GM20000 (cell line): ENCODE results near the gene TEX264.

ENCODE experiments used
- DNase-seq: peaks from one replicate; pipeline ENCODE4 v3.0.0; 2012; ENCODE audit warnings: low spot score
- CTCF ChIP-seq: IDR thresholded peaks from 2 replicates; pipeline ENCODE4 v1.5.1; 2012; ENCODE audit warnings: mild to moderate bottlenecking, control low read depth; ENCODE audit errors: extremely low read depth, missing control alignments

The TEX264 gene

GRCh38 chr3:51670823-51671733, at the start of gene TEX264:
TEX264 (plus strand) TSS chr3:51671252; CDS start chr3:51674305, 3,053 bp downstream.
- peak; percentile 98 for DNase-seq
- TF ChIP-seq CTCF = no peak

- no peak for TF ChIP-seq CTCF
- no peak for DNase-seq
These were observed 48.6 kb upstream of the TEX264 start for GRCh38 chr3:51622413-51622812.

GRCh38 chr3:51622868-51623267, 48.2 kb upstream of the TEX264 start:
- no peak for TF ChIP-seq CTCF

GRCh38 chr3:51630513-51630912, 40.5 kb upstream of the TEX264 start:
- no peak for TF ChIP-seq CTCF
- DNase-seq = no peak

More at GRCh38 chr3:51622868-51623267, 48.2 kb upstream of the TEX264 start:
- no peak for DNase-seq

- DNase-seq = no peak
- TF ChIP-seq CTCF = no peak
These were observed 33.7 kb upstream of the TEX264 start for GRCh38 chr3:51637144-51637940.

GRCh38 chr3:51637941-51638471, 33.0 kb upstream of the TEX264 start:
- DNase-seq = peak; percentile 69
- peak; percentile 75 for TF ChIP-seq CTCF
